Subcutaneous abdominal adipose tissue (tissue), 5 donors: ENCODE measurements around the gene SGK1.
"Not testable (repeated sequence)": the region's sequence is repeated elsewhere in the genome, so short reads cannot be mapped to it uniquely, and the experiment has no call there.

ENCODE experiments used
- H3K27ac ChIP-seq: one replicate; pipeline ENCODE4 v1.7.0; 2013; ENCODE audit warnings: low read depth, mild to moderate bottlenecking, inconsistent platforms, low read length, moderate library complexity
- H3K27me3 ChIP-seq, 5 donors: one replicate each; pipeline ENCODE4 v1.7.0; 2013; ENCODE audit warnings: low read length in 5 of 5, inconsistent platforms in 1 of 5; ENCODE audit not compliant: control insufficient read depth in 5 of 5, insufficient read depth in 4 of 5
- H3K36me3 ChIP-seq, 5 donors: one replicate each; pipeline ENCODE4 v1.7.0; 2013; ENCODE audit warnings: low read length in 5 of 5; ENCODE audit not compliant: control insufficient read depth in 5 of 5, insufficient read depth in 5 of 5
- H3K4me1 ChIP-seq, 5 donors: one replicate each; pipeline ENCODE4 v1.7.0; 2013; ENCODE audit warnings: low read length in 5 of 5, mild to moderate bottlenecking in 3 of 5, moderate library complexity in 1 of 5; ENCODE audit not compliant: control insufficient read depth in 5 of 5, insufficient read depth in 5 of 5
- H3K4me3 ChIP-seq, 5 donors: one replicate each; pipeline ENCODE4 v1.7.0; 2013; ENCODE audit warnings: low read length in 5 of 5, low read depth in 1 of 5
- H3K9ac ChIP-seq, 5 donors: one replicate each; pipeline ENCODE4 v1.7.0; 2013; ENCODE audit warnings: low read length in 5 of 5, mild to moderate bottlenecking in 4 of 5, moderate library complexity in 3 of 5
- H3K9me3 ChIP-seq, 5 donors: one replicate each; pipeline ENCODE4 v1.7.0; 2013; ENCODE audit warnings: low read length in 5 of 5; ENCODE audit not compliant: control insufficient read depth in 5 of 5
- donor health status: healthy.
- donor health status: healthy.
- donor health status: healthy.
- donor health status: healthy.
- donor health status: healthy.

SGK1 gene

DNA sequence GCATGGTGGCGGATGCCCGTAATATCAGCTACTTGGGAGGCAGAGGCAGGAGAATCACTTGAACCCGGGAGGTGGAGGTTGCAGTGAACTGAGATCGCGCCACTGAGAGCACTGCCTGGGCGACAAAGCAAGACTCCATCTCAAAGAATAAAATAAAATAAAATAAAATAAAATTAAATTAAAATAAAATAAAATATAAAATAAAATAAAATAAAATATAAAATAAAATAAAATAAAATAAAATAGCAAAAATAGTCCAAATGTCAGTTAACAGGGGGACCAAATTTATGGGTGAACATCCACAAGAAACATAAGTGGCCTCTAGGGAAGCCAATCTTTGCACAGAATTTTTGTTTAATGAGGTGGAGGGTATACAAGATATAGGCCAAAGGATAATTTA, 120.2 kb downstream of the SGK1 start:
- H3K4me1 ChIP-seq: peaks cover 0 to 14% (median 0%) of the 10 kb centered on the region in 5 donors
- not testable (repeated sequence) for H3K27me3 ChIP-seq, H3K9me3 ChIP-seq, H3K4me3 ChIP-seq, H3K9ac ChIP-seq, H3K36me3 ChIP-seq, H3K27ac ChIP-seq

DNA sequence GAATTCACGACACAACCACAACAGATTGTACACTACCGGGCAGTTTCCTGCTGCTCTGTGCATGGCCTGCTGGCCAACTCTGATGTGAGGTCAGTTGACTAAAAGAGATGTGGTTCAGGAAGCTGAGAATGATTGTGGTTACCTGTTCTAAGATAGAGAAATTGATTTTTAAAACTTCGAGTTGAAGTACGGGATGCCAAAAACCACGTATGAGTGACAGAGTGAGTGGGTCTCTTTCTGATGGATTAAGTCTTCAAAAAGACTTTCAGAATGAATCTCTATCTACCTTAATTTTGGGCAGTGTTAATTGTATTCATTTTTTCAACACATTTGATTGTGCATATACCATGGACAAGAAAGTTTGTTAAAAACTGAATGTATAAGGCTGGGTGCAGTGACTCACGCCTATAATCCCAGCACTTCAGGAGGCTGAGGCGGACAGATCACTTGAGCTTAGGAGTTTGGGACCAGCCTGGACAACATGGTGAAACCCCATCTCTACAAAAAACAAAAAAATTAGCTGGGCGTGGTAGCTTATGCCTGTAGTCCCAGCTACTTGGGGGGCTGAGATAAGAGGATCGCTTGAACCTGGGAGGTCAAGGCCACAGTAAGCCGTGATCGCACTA, 121.2 kb downstream of the SGK1 start:
- Histone ChIP-seq H3K27ac (no peak overlapping the region), H3K4me3 (no peak overlapping the region), H3K4me1 (peaks cover 0 to 14% (median 0%) of the 10 kb centered on the region in 5 donors), H3K27me3 (no peaks in the 10 kb centered on the region), H3K36me3 (no peaks in the 10 kb centered on the region), H3K9me3 (no peaks in the 10 kb centered on the region), H3K9ac (no peak overlapping the region)

DNA sequence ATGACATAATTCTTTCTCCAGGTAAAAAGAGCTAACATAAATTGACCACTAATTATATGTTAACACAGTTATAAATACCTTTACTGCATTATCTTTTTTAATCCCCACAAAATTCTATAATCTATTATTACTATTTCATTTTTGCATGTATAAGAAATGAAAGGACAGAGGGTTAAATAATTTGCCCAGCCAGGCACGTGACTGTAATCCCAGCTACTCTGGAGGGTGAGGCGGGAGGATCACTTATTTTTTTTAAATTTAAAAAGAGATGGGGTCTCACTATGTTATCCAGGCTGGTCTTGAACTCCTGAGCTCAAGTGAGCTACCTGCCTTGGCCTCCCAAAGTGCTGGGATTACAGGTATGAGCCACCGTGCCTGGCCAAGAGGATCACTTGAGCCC, 121.9 kb downstream of the SGK1 start:
- Histone ChIP-seq H3K27me3 (no peaks in the 10 kb centered on the region), H3K36me3 (no peaks in the 10 kb centered on the region), H3K27ac (no peak overlapping the region)

DNA sequence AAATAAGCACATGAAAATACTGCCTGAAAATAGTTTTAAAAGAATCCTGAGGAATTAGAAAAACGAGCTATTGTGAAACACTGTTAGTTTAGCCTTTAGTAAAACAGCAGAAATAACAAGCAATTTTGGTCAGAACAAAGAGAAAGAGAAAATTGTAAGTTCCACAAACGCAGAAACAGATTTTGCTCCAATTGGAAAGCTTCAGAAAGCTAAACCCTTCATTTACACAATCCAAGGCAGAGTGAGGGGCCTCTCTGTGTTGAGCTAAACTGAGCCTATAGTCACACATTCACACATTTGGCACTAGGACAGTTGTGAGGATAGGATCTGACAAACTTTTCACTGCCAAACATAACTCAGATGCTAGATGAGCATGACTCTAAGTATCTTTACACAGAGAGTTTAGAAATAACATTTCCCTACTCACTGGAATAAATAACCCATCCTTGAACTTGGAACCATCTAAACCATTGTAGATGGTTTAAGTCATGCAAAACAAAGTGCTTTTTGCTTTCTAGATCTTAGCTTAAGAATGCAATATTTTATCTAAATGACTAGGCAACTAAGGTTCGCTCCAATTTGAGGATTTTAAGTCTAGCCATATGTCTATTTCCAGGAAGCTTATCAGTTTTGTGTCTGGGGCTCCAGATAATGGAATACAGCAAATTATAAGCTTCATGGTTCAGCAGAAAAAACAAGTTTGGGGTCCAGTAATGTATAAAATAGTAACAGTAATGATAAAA, 122.6 kb downstream of the SGK1 start:
- no peak overlapping the region for H3K4me3 ChIP-seq
- H3K36me3 ChIP-seq: no peaks in the 10 kb centered on the region
- peak overlapping the region; percentile 28 for H3K27ac ChIP-seq
- peak overlapping the region in 3 of 5 donors; percentile 7 to 54 (median 33) for H3K9ac ChIP-seq
- no peaks in the 10 kb centered on the region for H3K27me3 ChIP-seq
- peaks cover 0 to 14% (median 0%) of the 10 kb centered on the region in 5 donors for H3K4me1 ChIP-seq
- H3K9me3 ChIP-seq: no peaks in the 10 kb centered on the region

More for the DNA sequence above, 121.9 kb downstream of the SGK1 start:
- H3K9ac ChIP-seq: no peak overlapping the region
- no peaks in the 10 kb centered on the region for H3K9me3 ChIP-seq
- peaks cover 0 to 14% (median 0%) of the 10 kb centered on the region in 5 donors for H3K4me1 ChIP-seq
- H3K4me3 ChIP-seq: no peak overlapping the region

DNA sequence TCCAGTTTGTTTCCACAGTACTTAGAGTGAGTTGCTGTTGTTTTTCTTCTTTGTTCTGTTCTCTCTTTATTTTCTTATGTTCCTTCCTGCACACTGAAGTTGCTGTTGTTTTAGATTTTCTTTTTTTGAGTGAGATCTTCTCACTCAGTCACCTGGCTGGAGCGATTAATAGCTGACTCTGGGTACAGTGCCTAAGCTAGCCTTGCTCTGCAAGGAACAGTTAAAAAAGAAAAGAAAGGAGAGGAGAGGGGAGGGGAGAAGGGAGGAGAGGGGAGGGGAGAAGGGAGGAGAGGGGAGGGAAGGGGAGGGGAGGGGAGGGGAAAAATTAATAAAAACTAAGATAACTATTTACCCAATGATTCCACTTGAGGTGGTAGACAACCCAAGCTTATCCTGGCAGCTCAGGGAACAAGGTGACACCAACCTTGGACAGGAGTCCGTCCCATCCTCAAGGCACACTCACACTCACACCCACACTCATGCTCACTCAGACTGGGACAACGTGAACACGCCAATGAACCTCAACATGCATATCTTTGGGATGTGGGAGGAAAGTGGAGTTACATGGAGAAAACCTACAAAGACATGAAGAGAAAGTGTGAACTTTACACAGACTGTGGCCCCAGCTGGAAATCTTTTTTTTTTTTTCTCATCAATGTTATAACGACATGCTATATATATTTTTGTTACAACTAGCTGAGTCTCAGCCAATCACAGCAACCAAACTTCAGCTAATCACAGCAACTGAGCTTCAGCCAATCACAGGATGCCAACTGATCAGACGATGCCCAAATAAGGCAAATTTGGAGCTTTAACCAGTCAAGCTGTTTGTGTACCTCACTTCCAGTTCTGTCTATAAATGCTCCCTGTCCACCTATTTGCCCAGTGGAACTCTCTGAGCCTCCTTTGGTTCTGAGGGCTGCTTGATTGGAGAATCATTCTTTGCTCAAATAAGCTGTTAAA, 124.1 kb downstream of the SGK1 start:
- Histone ChIP-seq H3K9me3 (no peaks in the 10 kb centered on the region), H3K27ac (no peak overlapping the region), H3K27me3 (no peaks in the 10 kb centered on the region), H3K4me3 (no peak overlapping the region), H3K36me3 (no peaks in the 10 kb centered on the region), H3K4me1 (peaks cover 0 to 14% (median 0%) of the 10 kb centered on the region in 5 donors), H3K9ac (no peak overlapping the region)

DNA sequence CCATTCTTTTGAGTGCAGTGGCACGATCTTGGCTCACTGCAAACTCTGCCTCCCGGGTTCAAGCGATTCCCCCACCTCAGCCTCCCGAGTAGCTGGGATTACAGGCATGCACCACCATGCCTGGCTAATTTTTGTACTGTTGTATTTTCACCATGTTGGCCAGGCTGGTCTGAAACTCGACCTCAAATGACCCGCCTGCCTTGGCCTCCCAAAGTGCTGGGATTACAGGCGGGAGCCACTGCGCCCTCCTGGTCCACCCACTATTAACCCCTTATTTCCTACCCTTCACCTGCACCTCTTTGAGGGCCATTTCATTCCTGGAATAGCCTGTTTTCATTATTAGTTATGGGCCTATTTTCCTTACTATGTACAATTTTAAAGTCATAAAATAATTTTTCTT, 125.3 kb downstream of the SGK1 start:
- H3K4me1 ChIP-seq: peaks cover 0 to 14% (median 0%) of the 10 kb centered on the region in 5 donors
- H3K27me3 ChIP-seq, H3K9me3 ChIP-seq, H3K4me3 ChIP-seq, H3K27ac ChIP-seq, H3K36me3 ChIP-seq, H3K9ac ChIP-seq: not testable (repeated sequence)

DNA sequence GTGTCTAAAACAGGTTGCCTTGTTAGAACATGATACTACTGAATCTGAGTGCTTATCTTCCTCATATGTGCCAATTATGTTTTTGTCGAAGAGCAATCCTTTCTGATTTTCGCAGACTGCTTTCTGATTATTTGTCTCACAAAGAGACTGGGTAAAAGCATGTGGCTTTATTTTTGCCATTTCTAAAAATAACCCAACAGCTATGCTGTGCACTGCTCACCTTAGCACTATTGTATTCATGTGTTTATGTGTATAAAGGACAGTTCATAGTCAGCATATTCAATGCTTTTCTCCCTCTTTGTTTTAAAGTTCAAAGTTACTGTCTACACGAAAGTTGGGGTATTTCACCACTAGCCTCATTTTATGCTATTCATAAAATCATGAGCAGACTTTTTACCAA, 127.0 kb downstream of the SGK1 start:
- no peaks in the 10 kb centered on the region for H3K36me3 ChIP-seq
- H3K27ac ChIP-seq: no peak overlapping the region
- peaks cover 0 to 13% (median 0%) of the 10 kb centered on the region in 5 donors for H3K4me1 ChIP-seq
- H3K9ac ChIP-seq: no peak overlapping the region
- H3K9me3 ChIP-seq: no peaks in the 10 kb centered on the region
- no peaks in the 10 kb centered on the region for H3K27me3 ChIP-seq
- no peak overlapping the region for H3K4me3 ChIP-seq

DNA sequence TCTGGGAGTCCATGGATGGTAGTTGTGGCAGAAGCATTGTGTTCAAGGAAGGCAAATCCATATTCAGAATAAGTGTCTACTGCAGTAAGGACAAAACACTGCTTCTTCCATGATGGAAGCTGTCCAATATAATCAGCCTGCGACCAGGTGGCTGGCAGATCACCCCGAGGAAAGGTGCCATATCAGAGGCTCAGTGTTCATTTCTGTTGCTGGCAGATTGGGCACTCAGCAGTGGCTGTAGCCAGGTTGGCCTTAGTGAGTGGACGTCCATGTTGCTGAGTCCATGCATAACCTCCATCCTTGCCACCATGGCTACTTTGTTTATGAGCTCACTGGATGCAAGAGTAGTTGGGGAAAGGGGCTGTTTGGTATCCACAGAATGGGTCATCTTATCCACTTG, 130.2 kb downstream of the SGK1 start:
- H3K4me1 ChIP-seq: no peaks in the 10 kb centered on the region
- no peaks in the 10 kb centered on the region for H3K9me3 ChIP-seq
- no peak overlapping the region for H3K9ac ChIP-seq
- H3K27ac ChIP-seq: no peak overlapping the region
- H3K36me3 ChIP-seq: no peaks in the 10 kb centered on the region
- no peaks in the 10 kb centered on the region for H3K27me3 ChIP-seq
- H3K4me3 ChIP-seq: no peak overlapping the region

DNA sequence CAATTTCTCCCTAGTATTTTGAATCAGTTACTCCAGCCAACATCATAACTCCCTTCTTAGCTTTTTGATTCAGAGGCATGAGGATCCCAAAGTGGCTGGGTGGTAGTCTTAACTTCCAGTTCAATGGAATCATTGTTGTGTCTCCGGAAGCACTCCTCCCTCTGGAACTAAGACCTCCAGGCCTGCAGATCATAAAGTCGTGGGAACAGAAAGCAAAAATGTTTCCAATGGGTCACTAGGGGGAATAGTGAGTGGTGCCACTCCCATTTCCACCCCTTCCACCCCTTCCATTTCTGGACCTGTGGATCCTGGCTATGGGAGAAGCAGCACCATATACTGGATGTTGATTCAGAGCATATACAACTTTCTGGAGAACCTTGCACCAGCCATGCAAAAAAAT, 130.8 kb downstream of the SGK1 start:
- Histone ChIP-seq H3K4me1 (no peaks in the 10 kb centered on the region), H3K9me3 (no peaks in the 10 kb centered on the region), H3K36me3 (no peaks in the 10 kb centered on the region), H3K27ac (no peak overlapping the region), H3K9ac (no peak overlapping the region), H3K4me3 (no peak overlapping the region), H3K27me3 (no peaks in the 10 kb centered on the region)

DNA sequence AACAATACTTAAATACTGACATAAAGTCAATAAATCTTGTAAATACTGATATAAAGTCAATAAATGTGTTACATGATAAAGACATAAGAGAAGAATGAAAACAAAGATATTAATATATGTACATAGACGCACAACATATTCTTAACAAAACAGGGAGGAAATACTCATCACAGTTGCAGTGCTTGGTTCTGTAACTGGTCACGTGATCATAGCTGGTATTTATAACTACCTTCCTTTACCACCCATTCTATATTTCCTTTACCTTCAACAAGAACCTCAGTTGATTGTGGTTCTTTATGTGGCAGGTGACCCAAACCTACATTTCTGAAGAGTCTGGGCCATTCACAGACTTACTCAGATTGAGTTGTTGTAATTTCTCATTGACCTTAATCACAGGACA, 131.6 kb downstream of the SGK1 start:
- Histone ChIP-seq H3K27me3 (no peaks in the 10 kb centered on the region), H3K4me1 (no peaks in the 10 kb centered on the region), H3K9me3 (no peaks in the 10 kb centered on the region), H3K4me3 (no peak overlapping the region), H3K27ac (no peak overlapping the region), H3K9ac (no peak overlapping the region), H3K36me3 (no peaks in the 10 kb centered on the region)
